HEK293 (cell line): ENCODE measurements around the gene UQCC2.

ENCODE experiments used
- CTCF ChIA-PET: fragments of 350-600 bp; formaldehyde crosslinking; extraction: SDS; loops from one replicate; lab custom pipeline; 2021; ENCODE audit warnings: antibody characterized with exemption; lab: Yijun Ruan, JAX
- POLR2A ChIA-PET: fragments of 300-600 bp; formaldehyde crosslinking; extraction: SDS; loops from one replicate; lab custom pipeline; 2020; ENCODE audit warnings: antibody characterized with exemption, inconsistent platforms; lab: Yijun Ruan, JAX
- H3K27ac ChIP-seq: fragments of 200-500 bp; sonication (Bioruptor generic); 2 replicates; pipeline ENCODE4 v1.5.1; 2014; ENCODE audit warnings: low read depth, low read length, control low read depth, inconsistent platforms; ENCODE audit errors: extremely low read depth
- H3K36me3 ChIP-seq, 2 experiments: fragments of 200-500 bp in 1 of 2; sonication (Bioruptor generic) in 1 of 2; 1 replicate in 1 of 2; 2 replicates in 1 of 2; pipeline ENCODE4 v1.5.1; 2014 to 2017; ENCODE audit warnings: inconsistent platforms in 2 of 2, low read length in 2 of 2; ENCODE audit not compliant: control insufficient read depth in 2 of 2, insufficient read depth in 1 of 2
- H3K4me1 ChIP-seq: fragments of 200-500 bp; sonication (Bioruptor generic); 2 replicates; pipeline ENCODE4 v1.5.1; 2014; ENCODE audit warnings: mild to moderate bottlenecking, low read length, inconsistent platforms; ENCODE audit not compliant: control insufficient read depth, insufficient read depth
- H3K4me3 ChIP-seq: 2 replicates; pipeline ENCODE4 v1.5.1; 2011; ENCODE audit warnings: low read depth, mild to moderate bottlenecking, control low read depth, low read length, moderate library complexity
- H3K9me3 ChIP-seq: fragments of 200-500 bp; sonication (Bioruptor generic); 2 replicates; pipeline ENCODE4 v1.5.1; 2014; ENCODE audit warnings: low read depth, low read length, inconsistent platforms; ENCODE audit not compliant: control insufficient read depth, insufficient read depth
- BCL11A ChIP-seq: fragments of 450-650 bp; formaldehyde crosslinking; IDR thresholded peaks from 2 replicates; pipeline ENCODE4 v1.5.1; 2016; ENCODE audit warnings: low read depth, missing biosample characterization, missing genetic modification characterization
- BCL11B ChIP-seq: fragments of 450-650 bp; formaldehyde crosslinking; IDR thresholded peaks from 2 replicates; pipeline ENCODE4 v1.5.1; 2016; ENCODE audit warnings: low read depth, missing biosample characterization, missing genetic modification characterization
- GLIS1 ChIP-seq: fragments of 450-650 bp; formaldehyde crosslinking; IDR thresholded peaks from 2 replicates; pipeline ENCODE4 v1.5.1; 2016; ENCODE audit warnings: missing biosample characterization, missing genetic modification characterization
- KLF1 ChIP-seq: fragments of 450-650 bp; formaldehyde crosslinking; IDR thresholded peaks from 2 replicates; pipeline ENCODE4 v1.5.1; 2016; ENCODE audit warnings: missing biosample characterization, missing genetic modification characterization
- YY2 ChIP-seq: fragments of 450-650 bp; formaldehyde crosslinking; IDR thresholded peaks from 2 replicates; pipeline ENCODE4 v1.5.1; 2016; ENCODE audit warnings: missing biosample characterization, missing genetic modification characterization
- ZBTB21 ChIP-seq: fragments of 450-650 bp; formaldehyde crosslinking; IDR thresholded peaks from 2 replicates; pipeline ENCODE4 v1.5.1; 2017; ENCODE audit warnings: missing biosample characterization, missing genetic modification characterization
- ZNF157 ChIP-seq: fragments of 450-650 bp; formaldehyde crosslinking; IDR thresholded peaks from 2 replicates; pipeline ENCODE4 v1.5.1; 2016; ENCODE audit warnings: missing biosample characterization, missing genetic modification characterization
- ZNF169 ChIP-seq: fragments of 450-650 bp; formaldehyde crosslinking; IDR thresholded peaks from 2 replicates; pipeline ENCODE4 v1.5.1; 2016; ENCODE audit warnings: missing biosample characterization, missing genetic modification characterization
- ZNF202 ChIP-seq: fragments of 450-650 bp; formaldehyde crosslinking; IDR thresholded peaks from 2 replicates; pipeline ENCODE4 v1.5.1; 2016; ENCODE audit warnings: missing biosample characterization, missing genetic modification characterization, borderline replicate concordance
- ZNF501 ChIP-seq: fragments of 450-650 bp; formaldehyde crosslinking; IDR thresholded peaks from 2 replicates; pipeline ENCODE4 v1.5.1; 2016; ENCODE audit warnings: missing biosample characterization, missing genetic modification characterization
- ZNF623 ChIP-seq: fragments of 450-650 bp; formaldehyde crosslinking; IDR thresholded peaks from 2 replicates; pipeline ENCODE4 v1.5.1; 2016; ENCODE audit warnings: missing biosample characterization, missing genetic modification characterization
- ZNF629 ChIP-seq: fragments of 450-650 bp; formaldehyde crosslinking; IDR thresholded peaks from 2 replicates; pipeline ENCODE4 v1.5.1; 2017; ENCODE audit warnings: missing biosample characterization, missing genetic modification characterization
- ZNF654 ChIP-seq: fragments of 450-650 bp; formaldehyde crosslinking; IDR thresholded peaks from 2 replicates; pipeline ENCODE4 v1.5.1; 2016; ENCODE audit warnings: low read depth, missing biosample characterization, missing genetic modification characterization
- ZNF768 ChIP-seq: fragments of 450-650 bp; formaldehyde crosslinking; IDR thresholded peaks from 2 replicates; pipeline ENCODE4 v1.5.1; 2018; ENCODE audit warnings: missing biosample characterization, mild to moderate bottlenecking, missing genetic modification characterization
- ZSCAN18 ChIP-seq: fragments of 450-650 bp; formaldehyde crosslinking; IDR thresholded peaks from 2 replicates; pipeline ENCODE4 v1.5.1; 2016; ENCODE audit warnings: missing biosample characterization, missing genetic modification characterization
- TF ChIP-seq, protein P1 (sequence below): fragments of 450-650 bp; formaldehyde crosslinking; IDR thresholded peaks from 2 replicates; pipeline ENCODE4 v1.5.1; 2017; ENCODE audit warnings: missing biosample characterization, missing genetic modification characterization
- TF ChIP-seq, protein P2 (sequence below): fragments of 450-650 bp; formaldehyde crosslinking; IDR thresholded peaks from 2 replicates; pipeline ENCODE4 v1.5.1; 2016; ENCODE audit warnings: missing biosample characterization, missing genetic modification characterization
- TF ChIP-seq, protein P3 (sequence below): fragments of 450-650 bp; formaldehyde crosslinking; IDR thresholded peaks from 2 replicates; pipeline ENCODE4 v1.5.1; 2017; ENCODE audit warnings: missing biosample characterization, missing genetic modification characterization
- TF ChIP-seq, protein P4 (sequence below): fragments of 450-650 bp; formaldehyde crosslinking; conservative IDR thresholded peaks from 2 replicates; pipeline ENCODE4 v1.5.1; 2016; ENCODE audit warnings: low read depth, missing biosample characterization, missing genetic modification characterization
- TF ChIP-seq, protein P5 (sequence below): fragments of 450-650 bp; formaldehyde crosslinking; IDR thresholded peaks from 2 replicates; pipeline ENCODE4 v1.5.1; 2017; ENCODE audit warnings: missing biosample characterization, mild to moderate bottlenecking, missing genetic modification characterization, moderate library complexity

The UQCC2 gene

GRCh38 chr6:33677689-33678088 is 33.8 kb downstream of the UQCC2 start:
- POLR2A ChIA-PET: no interaction called here
- CTCF ChIA-PET: no interaction called here
- Histone ChIP-seq H3K36me3 (peaks cover 6 to 46% of the 10 kb centered on the region in 2 experiments; a peak in 2 of 3 replicates), H3K9me3 (no peaks in the 10 kb centered on the region), H3K4me1 (no peaks in the 10 kb centered on the region), H3K27ac (no peak overlapping the region), H3K4me3 (no peak overlapping the region)
- TF ChIP-seq, protein P1, sequence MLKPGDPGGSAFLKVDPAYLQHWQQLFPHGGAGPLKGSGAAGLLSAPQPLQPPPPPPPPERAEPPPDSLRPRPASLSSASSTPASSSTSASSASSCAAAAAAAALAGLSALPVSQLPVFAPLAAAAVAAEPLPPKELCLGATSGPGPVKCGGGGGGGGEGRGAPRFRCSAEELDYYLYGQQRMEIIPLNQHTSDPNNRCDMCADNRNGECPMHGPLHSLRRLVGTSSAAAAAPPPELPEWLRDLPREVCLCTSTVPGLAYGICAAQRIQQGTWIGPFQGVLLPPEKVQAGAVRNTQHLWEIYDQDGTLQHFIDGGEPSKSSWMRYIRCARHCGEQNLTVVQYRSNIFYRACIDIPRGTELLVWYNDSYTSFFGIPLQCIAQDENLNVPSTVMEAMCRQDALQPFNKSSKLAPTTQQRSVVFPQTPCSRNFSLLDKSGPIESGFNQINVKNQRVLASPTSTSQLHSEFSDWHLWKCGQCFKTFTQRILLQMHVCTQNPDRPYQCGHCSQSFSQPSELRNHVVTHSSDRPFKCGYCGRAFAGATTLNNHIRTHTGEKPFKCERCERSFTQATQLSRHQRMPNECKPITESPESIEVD (tag by site-specific recombination): no peak
- TF ChIP-seq BCL11B (tag by site-specific recombination) (peak; percentile 96), ZNF202 (tag by site-specific recombination) (no peak), BCL11A (tag by site-specific recombination) (peak; percentile 96), ZNF501 (tag by site-specific recombination) (no peak)
- TF ChIP-seq, protein P2, sequence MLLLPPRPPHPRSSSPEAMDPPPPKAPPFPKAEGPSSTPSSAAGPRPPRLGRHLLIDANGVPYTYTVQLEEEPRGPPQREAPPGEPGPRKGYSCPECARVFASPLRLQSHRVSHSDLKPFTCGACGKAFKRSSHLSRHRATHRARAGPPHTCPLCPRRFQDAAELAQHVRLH (tag by site-specific recombination): no peak

GRCh38 chr6:33677143-33677660 is 34.3 kb downstream of the UQCC2 start:
- CTCF ChIA-PET: interaction anchor here (0.7 kb wide), 1 partner anchor 93 kb away, joined by 3 read pairs; no protein-coding TSS in a partner anchor
- Histone ChIP-seq H3K4me1 (no peaks in the 10 kb centered on the region), H3K4me3 (no peak overlapping the region), H3K9me3 (no peaks in the 10 kb centered on the region), H3K27ac (no peak overlapping the region), H3K36me3 (peaks cover 6 to 46% of the 10 kb centered on the region in 2 experiments; a peak in 2 of 3 replicates)
- POLR2A ChIA-PET: no interaction called here
- TF ChIP-seq ZNF629 (tag by site-specific recombination) (no peak), BCL11B (tag by site-specific recombination) (no peak), ZNF202 (tag by site-specific recombination) (no peak), ZNF654 (tag by site-specific recombination) (no peak), ZNF169 (tag by site-specific recombination) (no peak), ZNF157 (tag by site-specific recombination) (no peak), KLF1 (tag by site-specific recombination) (no peak), ZNF768 (no peak), ZBTB21 (no peak), YY2 (tag by site-specific recombination) (no peak)
- TF ChIP-seq, protein P3, sequence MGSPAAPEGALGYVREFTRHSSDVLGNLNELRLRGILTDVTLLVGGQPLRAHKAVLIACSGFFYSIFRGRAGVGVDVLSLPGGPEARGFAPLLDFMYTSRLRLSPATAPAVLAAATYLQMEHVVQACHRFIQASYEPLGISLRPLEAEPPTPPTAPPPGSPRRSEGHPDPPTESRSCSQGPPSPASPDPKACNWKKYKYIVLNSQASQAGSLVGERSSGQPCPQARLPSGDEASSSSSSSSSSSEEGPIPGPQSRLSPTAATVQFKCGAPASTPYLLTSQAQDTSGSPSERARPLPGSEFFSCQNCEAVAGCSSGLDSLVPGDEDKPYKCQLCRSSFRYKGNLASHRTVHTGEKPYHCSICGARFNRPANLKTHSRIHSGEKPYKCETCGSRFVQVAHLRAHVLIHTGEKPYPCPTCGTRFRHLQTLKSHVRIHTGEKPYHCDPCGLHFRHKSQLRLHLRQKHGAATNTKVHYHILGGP (tag by site-specific recombination): no peak

GRCh38 chr6:33676416-33677142 is 34.9 kb downstream of the UQCC2 start:
- Histone ChIP-seq H3K36me3 (peaks cover 6 to 46% of the 10 kb centered on the region in 2 experiments; a peak in 2 of 3 replicates), H3K4me1 (no peaks in the 10 kb centered on the region)
- CTCF ChIA-PET: interaction anchor here (0.7 to 1.1 kb wide), 5 partner anchors 26 to 94 kb away, joined by 3 to 4 read pairs (median 3); no protein-coding TSS in a partner anchor
- TF ChIP-seq ZNF623 (no peak), GLIS1 (tag by site-specific recombination) (no peak), ZSCAN18 (tag by site-specific recombination) (no peak)
- TF ChIP-seq, protein P4, sequence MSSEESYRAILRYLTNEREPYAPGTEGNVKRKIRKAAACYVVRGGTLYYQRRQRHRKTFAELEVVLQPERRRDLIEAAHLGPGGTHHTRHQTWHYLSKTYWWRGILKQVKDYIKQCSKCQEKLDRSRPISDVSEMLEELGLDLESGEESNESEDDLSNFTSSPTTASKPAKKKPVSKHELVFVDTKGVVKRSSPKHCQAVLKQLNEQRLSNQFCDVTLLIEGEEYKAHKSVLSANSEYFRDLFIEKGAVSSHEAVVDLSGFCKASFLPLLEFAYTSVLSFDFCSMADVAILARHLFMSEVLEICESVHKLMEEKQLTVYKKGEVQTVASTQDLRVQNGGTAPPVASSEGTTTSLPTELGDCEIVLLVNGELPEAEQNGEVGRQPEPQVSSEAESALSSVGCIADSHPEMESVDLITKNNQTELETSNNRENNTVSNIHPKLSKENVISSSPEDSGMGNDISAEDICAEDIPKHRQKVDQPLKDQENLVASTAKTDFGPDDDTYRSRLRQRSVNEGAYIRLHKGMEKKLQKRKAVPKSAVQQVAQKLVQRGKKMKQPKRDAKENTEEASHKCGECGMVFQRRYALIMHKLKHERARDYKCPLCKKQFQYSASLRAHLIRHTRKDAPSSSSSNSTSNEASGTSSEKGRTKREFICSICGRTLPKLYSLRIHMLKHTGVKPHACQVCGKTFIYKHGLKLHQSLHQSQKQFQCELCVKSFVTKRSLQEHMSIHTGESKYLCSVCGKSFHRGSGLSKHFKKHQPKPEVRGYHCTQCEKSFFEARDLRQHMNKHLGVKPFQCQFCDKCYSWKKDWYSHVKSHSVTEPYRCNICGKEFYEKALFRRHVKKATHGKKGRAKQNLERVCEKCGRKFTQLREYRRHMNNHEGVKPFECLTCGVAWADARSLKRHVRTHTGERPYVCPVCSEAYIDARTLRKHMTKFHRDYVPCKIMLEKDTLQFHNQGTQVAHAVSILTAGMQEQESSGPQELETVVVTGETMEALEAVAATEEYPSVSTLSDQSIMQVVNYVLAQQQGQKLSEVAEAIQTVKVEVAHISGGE (tag by site-specific recombination): no peak
- TF ChIP-seq, protein P5, sequence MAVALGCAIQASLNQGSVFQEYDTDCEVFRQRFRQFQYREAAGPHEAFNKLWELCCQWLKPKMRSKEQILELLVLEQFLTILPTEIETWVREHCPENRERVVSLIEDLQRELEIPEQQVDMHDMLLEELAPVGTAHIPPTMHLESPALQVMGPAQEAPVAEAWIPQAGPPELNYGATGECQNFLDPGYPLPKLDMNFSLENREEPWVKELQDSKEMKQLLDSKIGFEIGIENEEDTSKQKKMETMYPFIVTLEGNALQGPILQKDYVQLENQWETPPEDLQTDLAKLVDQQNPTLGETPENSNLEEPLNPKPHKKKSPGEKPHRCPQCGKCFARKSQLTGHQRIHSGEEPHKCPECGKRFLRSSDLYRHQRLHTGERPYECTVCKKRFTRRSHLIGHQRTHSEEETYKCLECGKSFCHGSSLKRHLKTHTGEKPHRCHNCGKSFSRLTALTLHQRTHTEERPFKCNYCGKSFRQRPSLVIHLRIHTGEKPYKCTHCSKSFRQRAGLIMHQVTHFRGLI: no peak

More at GRCh38 chr6:33676416-33677142, 34.9 kb downstream of the UQCC2 start:
- no peaks in the 10 kb centered on the region for H3K9me3 ChIP-seq
- H3K27ac ChIP-seq: no peak overlapping the region
- POLR2A ChIA-PET: no interaction called here
- H3K4me3 ChIP-seq: no peak overlapping the region
